Occipital lobe (tissue), 2 donors: Measurements from ENCODE around the gene PLXNA2. TPM values are rescaled to one million over a fixed set of nuclear protein-coding genes. Genes with fewer than 3 reads are reported as not detected.
A peak's percentile ranks its signal among the peaks of the same experiment; 100 is the strongest.

Experiments used
- DNase-seq: peaks from one replicate; lab custom pipeline; 2025; lab: John Stamatoyannopoulos, UW
- total RNA-seq: library from RNA; depleted of rRNA; stranded (reverse); fragments of >200 nt; gene quantifications from one replicate; pipeline ENCODE4 v1.2.3, GENCODE V29; 2014

The PLXNA2 gene
- total RNA-seq, 1 donor from 2014 or later = 60.7 TPM

DNA sequence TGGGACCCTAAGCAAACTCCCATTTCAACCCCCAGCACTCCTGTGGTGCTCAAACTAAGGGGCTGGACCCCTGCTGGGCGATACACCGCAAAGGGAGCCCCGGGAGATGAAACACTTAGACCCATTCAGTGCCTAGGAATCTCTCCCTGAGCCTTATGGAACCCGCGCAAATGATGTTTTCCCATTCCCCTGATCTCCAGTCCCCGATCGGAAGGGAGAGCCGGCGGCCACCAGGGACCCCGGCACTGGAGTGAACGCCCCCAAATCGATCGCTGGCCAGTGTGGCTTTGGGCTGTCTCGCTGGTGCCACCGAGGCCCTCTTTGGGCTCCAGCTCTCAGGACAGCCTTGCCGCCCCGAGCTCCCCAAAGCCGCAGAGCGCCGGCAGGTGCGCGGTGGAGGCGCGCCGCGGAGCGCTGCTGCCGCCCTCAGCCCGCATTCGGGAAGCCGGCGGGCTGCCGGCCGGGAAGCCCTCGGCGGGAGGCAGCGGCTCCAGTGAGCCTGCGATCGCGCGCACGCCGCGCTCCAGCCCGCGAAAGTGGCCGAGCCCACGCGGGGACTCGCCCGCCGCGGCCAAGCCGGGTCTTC is 1.1 kb downstream of the PLXNA2 start:
- no peak for DNase-seq

DNA sequence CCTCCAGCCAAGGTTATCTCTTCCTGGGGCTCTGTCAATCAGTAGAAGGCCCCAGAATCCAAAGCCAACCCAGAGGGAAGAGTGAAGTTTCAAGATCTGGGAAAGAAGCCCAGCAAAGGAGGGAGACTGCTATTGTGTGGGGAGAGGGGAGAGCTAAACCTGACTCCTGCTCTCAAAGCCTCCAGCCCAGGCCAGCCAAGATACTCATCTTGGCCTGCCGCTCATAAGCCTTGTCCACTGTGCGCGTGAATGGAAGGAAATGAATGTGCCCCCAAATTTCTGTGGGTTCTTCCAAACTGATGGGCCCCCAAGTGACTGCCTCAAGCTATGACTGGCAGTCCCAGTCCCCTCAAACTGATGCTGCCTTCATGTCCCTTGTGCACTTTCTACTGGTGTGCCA is 2.0 kb downstream of the PLXNA2 start:
- no peak for DNase-seq

DNA sequence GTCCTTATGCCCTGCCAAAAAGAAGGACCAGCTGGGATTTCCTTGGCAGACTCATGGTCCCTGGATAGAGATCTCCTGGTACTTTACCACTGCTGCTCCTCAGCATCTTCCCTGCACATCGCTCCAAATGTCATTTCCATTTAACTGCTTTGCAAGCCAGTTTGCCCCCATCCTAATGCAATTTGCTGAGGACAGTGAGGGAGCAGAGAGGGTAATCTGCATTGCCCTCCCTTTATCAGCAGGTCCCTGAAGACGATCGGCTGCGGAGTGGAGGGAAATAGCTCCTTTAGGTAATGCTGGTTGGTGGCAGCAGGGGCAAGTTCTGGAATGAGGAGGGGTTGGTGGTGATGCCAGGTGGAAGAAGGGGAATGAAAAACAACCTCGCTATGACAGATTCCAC is 2.7 kb downstream of the PLXNA2 start:
- no peak for DNase-seq

GRCh38 chr1:208240662-208241355 is 3.4 kb downstream of the PLXNA2 start:
- no peak for DNase-seq

- DNase-seq = no peak
These were observed 4.5 kb downstream of the PLXNA2 start for GRCh38 chr1:208239473-208240381.

- no peak for DNase-seq
These were observed 5.3 kb downstream of the PLXNA2 start for GRCh38 chr1:208238710-208239472.

DNA sequence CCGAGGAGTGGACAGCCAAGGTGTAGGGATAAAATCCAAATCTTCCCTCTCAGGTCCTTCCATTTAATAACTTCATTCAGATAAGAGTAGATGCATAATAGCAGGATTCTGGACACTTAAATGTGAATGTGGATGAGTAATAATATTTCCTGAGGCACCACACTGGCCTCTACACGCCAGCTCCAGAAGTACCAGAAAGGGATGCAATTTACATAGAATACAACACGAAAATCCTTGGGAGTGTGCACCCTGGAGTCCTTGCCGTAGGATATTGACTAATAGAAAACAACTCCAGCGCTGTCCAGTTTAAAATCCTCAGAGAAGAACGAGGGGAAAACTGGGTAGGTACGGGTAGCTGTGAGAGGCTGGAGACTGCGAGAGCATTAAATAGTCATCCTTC is 6.9 kb downstream of the PLXNA2 start:
- no peak for DNase-seq

GRCh38 chr1:208235982-208236761 is 8.0 kb downstream of the PLXNA2 start:
- DNase-seq = no peak

GRCh38 chr1:208235356-208235981 is 8.7 kb downstream of the PLXNA2 start:
- no peak for DNase-seq

GRCh38 chr1:208234721-208235120 is 9.5 kb downstream of the PLXNA2 start:
- no peak for DNase-seq

- no peak for DNase-seq
These were observed 10.2 kb downstream of the PLXNA2 start for GRCh38 chr1:208233978-208234377.

GRCh38 chr1:208233546-208233945 is 10.6 kb downstream of the PLXNA2 start:
- DNase-seq = peak; percentile 43

GRCh38 chr1:208232662-208233038 is 11.5 kb downstream of the PLXNA2 start:
- DNase-seq = no peak

DNA sequence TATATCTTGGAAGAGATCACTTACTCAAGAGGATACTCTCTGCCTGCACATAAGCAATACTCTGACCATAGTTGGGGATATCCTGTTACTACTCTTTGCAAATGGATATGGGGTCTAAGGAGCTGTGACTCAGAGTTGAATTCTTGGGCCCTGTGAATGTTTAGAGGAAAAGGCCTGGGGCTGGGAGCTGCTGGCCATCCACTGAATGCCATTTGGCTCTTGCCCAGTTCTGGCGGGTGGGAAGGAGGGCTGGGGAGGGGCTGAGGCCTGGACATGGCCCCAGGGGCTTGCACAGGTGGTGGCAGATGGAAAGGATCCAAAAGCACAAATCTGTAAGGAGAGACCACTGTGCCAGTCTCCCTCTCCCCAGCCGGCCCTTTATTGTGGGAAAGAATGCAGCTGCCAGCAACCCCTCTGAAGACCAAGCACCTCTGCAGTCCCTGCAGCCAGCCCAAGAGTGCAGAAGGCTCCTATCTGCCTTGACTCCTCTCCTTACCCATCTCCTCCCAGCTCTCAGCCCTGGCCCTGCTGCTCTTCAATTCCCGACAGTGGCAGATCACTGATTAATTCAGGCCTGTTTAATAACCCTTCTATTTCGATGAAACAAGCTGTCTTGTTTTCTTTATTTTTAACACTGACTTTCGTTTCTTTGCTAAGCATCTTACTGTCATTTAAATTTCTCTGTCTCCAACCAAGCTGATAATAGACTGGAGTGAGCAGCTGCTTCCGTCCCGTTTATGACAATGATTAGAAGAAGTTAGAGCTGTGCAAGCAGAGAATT is 12.1 kb downstream of the PLXNA2 start:
- no peak for DNase-seq

- DNase-seq = no peak
These were observed 13.3 kb downstream of the PLXNA2 start for GRCh38 chr1:208230668-208231529.

DNA sequence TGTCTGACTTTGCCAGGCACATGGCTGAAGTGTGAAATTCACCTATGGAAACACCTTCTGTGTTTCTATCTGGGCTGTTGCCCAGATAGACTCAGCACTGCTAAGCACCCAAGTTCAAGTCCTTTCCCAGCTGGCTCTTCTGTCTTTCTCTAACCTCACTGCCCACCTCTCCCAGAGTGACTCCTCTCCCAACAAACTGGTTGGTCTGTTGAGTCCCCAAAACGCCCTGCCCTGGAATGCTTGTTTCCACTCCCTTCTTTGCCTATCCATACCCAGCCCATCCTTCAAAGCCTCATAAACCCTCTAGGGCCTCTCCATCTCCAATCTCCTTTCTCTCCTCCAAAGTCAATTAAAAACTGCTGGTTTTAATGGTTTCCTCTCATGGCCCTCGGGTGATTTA is 15.6 kb downstream of the PLXNA2 start:
- no peak for DNase-seq

DNA sequence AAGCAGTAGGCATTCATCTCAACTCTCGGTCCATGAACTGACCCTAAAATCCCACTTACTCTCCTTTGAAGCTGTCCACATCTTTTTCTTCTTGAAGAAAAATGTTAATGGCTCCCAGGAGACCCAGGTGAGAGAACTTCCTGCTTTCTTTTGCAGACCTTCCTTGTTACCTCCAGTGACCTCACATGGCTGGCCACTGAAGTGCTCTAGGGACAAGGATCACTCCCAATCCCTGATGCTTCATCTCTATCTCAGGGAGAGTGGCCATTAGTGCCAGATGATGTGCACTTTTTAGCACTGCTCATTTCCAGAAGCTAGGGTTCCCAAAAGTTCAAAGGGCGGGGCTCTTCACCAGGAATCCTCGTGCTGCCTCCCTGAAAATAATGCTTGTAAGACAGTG is 16.2 kb downstream of the PLXNA2 start:
- DNase-seq = no peak

DNA sequence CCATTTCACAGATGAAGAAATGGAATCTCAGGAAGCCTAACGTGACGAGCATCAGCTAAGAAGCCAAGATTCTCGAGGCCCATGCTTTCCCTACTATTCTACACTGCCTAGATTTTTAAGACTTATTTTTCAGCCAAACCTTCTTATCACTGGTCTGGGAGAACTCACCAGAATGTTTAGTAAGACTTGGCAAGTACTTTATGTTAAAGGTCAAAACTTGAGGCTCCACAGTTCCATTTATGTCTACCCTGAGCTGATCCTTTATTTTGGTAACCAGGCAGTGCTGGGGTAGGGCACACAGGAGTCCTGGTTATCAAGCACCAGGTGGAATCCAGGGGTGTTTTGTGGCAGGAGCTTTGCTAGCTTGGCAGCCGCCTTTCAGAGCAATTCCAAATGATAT is 16.8 kb downstream of the PLXNA2 start:
- no peak for DNase-seq
